ENCODE data around the gene IL21R.
"Not testable (repeated sequence)": the region's sequence is repeated elsewhere in the genome, so short reads cannot be mapped to it uniquely, and the experiment has no call there.

Gene IL21R

DNA sequence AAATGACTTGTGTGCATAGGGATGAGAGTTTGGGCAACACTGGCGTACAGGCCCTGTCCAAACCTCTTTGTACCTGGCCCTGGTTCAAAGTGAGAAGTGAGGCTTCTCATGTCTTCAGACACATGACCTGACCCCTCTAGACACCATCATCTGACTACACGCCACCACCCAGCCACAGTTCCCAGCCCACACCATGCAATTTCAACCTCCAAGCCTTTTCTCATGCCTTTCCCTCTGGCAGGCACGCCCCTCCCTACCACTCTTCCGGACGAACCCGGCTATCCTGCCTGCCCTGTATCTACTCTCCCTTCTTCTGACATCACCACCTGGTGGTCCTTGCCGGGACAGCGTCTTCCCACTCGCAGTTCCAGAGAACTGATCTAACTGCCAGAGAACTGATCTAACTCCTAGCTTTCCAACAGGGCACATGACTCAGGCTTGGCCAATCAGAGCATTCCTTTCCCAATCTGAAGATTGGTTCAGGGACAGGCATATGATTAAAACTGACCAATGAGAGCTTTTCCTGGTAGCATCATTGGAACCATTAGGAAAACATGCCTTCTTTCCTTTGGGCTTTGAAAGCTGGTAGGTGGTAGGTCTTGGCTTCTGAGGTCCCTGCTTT is 27.1 kb upstream of the IL21R start:
- no peak for DNase-seq (ENCODE audit: low read depth in 2 of 2)

DNA sequence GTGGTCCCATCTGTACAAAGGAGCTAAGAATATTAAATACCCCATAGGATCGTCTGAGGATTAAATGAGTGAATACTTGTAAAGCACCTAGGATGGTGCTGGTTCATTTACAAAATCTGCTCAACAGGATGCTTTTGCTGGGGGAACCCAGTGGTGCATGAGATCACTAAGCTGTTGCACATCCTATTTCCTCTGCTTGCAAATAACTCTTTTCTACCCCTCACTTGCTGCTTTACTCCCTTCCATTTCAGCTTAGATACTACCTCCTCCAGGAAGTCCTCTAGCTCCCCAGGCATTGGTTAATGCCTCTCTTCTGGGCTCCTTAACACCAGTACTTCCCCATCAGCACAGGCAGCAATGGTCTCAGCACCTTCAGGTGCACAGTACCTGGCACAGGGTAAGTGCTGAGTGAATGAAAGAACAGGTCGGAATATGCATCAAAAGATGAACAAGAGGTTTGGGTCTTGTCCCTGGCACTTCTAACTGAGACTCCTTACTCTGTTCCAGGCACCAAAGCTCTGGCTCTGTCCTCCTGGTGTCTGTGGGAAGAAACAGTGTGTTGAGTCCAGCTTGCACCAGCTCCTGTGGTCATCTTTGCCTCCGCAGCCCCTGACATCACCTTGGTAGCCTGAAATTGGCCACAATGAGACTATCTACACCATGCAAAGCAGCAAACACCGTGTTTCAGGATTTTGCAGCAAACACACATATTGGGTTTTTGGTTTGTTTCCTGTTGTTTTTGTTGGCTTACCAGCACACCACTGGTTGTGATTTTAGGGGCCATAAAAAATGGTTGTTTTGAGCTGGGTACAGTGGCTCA is 24.1 kb upstream of the IL21R start:
- DNase-seq (ENCODE audit: low read depth in 2 of 2) = no peak

GRCh38 chr16:27378871-27379481 is 23.0 kb upstream of the IL21R start:
- no peak for DNase-seq (ENCODE audit: low read depth in 2 of 2)

DNA sequence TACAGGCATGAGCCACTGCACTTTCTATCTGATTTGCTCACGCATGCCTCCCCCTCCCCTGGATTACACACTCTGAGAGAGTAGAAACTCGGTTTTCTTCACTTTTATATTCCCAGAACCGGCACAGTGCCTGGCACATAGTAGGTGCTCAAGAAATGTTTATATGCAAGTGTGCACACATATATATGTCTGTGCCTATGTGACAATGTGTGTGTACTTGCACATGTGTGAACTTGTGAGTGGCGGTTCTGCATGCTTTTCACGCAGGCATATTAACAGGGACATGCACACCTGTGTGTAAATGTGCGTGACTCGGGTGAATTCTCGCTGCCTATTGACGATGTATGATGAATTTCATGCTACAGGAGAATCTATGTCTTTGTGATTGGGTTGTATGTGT is 22.1 kb upstream of the IL21R start:
- DNase-seq (ENCODE audit: low read depth in 2 of 2) = no peak

GRCh38 chr16:27381236-27381635 is 20.7 kb upstream of the IL21R start:
- DNase-seq (ENCODE audit: low read depth in 2 of 2) = no peak

- DNase-seq (ENCODE audit: low read depth in 2 of 2) = no peak
These were observed 19.8 kb upstream of the IL21R start for GRCh38 chr16:27381974-27382855.

DNA sequence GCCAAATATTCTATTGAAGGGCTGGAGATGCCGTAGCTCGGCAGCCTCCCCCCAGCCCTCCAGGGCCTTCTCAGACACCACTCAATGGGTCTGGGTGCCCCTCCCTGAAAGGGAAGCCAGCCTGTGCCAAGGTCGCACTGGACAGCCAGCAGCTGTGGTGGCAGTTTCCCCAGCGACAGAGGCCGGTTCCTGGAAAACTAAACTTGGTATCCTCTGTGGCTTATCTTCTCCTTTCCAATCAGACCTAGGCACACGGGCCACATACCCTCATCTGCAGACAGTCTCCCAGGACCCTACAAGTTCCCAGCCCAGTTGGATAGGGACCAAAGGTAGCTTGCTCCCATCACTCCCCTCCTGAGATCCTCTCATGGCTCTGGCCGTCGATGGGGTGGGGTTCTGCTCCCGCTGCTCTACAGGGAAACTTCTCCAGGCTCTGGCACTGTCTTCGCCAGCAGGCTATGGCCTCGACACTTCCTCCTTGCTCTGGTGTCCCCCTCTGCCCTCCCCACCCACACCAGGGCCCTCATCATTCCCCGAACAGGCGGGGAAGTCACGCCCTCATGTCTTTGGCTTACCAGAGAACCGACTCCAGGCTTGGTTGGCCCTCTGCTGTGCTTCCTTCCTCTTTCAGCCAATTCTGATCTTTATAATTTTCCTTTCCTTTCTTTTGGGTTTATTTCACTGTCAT is 18.3 kb upstream of the IL21R start:
- no peak for DNase-seq (ENCODE audit: low read depth in 2 of 2)

- DNase-seq (ENCODE audit: low read depth in 2 of 2) = no peak
These were observed 17.5 kb upstream of the IL21R start for GRCh38 chr16:27384425-27384824.

GRCh38 chr16:27385398-27385797 is 16.6 kb upstream of the IL21R start:
- DNase-seq (ENCODE audit: low read depth in 2 of 2) = no peak

GRCh38 chr16:27386674-27387073 is 15.3 kb upstream of the IL21R start:
- no peak for DNase-seq (ENCODE audit: low read depth in 2 of 2)

DNA sequence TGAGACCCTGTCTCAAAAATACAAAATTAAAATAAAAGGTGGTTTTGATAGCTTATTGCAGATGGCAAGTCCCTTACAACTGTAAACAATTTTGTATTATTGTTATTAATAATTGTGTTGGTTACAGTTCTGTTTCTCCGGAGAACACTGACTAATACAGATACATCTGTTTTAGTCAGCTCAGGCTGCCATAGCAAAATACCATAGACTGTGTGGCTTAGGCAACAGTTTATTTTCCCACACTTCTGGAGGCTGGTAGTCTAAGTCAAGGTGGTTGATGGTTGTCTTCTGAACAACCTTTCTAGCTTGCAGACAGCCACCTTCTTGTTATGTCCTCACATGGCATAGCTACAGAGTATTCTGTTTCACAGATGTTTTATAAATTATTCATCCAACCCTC is 14.2 kb upstream of the IL21R start:
- no peak for DNase-seq (ENCODE audit: low read depth in 2 of 2)

GRCh38 chr16:27389272-27389961 is 12.6 kb upstream of the IL21R start:
- no peak for DNase-seq (ENCODE audit: low read depth in 2 of 2)

DNA sequence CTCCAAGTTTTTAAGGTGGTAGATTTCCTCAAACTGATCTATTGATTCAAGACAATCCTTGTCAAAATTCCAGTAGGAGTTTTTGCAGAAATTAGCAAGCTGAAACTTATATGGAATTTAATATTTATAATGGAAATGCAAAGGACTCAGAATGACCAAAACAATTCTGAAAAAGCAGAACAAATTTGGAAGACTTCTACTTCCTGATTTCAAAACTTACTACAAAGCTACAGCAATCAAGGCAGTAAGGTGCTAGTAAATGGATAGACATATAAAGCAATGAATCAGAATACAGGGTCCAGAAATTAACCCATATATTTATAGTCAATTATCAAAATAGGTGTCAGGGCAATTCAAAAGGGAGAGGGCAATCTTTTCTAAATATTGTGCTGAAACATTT is 11.8 kb upstream of the IL21R start:
- DNase-seq (ENCODE audit: low read depth in 2 of 2) = no peak

DNA sequence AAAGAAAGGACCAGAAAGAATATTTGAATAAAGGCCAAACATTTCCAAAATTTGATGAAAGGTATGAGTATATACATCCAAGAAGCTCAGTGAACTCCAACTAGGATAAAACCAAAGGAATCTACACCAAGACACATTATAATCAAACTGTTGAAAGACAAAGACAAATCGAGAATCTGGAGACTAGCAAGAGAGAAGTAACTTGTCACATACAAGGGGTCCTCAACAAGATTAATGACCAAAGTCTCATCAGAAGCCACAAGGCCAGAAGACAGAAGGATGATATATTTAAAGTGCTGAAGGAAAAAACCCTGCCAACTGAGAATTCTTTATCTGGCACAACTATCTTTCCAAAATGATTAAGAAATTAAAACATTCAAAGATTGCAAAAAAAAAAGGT is 9.3 kb upstream of the IL21R start:
- no peak for DNase-seq (ENCODE audit: low read depth in 2 of 2)

DNA sequence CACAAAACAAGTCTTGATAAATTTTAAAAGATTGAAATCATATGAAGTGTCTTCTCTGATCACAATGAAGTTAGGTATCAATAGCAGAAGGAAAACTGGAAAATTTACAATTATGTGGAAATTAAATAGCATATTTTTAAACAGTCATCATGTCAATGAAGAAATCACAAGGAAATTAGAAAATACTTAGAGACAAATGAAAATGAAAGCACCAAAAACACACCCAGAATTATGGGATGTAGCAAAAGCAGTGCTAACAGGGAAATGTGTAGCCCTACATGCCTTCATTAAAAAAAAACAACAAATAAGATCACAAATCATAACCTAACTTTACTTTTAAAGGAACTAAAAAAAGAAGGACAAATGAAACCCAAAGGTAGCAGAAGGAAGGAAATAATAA is 7.5 kb upstream of the IL21R start:
- DNase-seq (ENCODE audit: low read depth in 2 of 2) = no peak

DNA sequence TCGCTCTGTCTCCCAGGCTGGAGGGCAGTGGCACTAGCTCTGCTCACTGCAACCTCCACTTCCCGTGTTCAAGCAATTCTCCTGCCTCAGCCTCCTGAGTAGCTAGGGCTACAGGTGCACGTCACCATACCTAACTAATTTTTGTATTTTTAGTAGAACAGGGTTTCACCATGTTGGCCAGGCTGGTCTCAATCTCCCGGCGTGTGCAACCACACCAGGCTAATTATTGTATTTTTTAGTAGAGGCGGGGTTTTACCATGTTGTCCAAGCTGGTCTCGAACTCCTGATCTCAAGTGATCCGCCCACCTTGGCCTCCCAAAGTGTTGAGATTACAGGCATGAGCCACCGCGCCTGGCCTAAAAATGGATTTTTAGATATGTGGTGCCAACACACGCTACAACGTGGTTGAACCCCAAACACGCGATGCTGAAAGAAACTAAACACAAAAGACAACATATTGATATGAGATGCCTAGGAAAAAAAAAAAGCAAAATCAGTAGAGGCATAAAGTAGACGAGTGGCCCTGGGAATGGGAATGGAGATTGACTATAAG is 3.6 kb upstream of the IL21R start:
- DNase-seq (ENCODE audit: low read depth in 2 of 2) = not testable (repeated sequence)

DNA sequence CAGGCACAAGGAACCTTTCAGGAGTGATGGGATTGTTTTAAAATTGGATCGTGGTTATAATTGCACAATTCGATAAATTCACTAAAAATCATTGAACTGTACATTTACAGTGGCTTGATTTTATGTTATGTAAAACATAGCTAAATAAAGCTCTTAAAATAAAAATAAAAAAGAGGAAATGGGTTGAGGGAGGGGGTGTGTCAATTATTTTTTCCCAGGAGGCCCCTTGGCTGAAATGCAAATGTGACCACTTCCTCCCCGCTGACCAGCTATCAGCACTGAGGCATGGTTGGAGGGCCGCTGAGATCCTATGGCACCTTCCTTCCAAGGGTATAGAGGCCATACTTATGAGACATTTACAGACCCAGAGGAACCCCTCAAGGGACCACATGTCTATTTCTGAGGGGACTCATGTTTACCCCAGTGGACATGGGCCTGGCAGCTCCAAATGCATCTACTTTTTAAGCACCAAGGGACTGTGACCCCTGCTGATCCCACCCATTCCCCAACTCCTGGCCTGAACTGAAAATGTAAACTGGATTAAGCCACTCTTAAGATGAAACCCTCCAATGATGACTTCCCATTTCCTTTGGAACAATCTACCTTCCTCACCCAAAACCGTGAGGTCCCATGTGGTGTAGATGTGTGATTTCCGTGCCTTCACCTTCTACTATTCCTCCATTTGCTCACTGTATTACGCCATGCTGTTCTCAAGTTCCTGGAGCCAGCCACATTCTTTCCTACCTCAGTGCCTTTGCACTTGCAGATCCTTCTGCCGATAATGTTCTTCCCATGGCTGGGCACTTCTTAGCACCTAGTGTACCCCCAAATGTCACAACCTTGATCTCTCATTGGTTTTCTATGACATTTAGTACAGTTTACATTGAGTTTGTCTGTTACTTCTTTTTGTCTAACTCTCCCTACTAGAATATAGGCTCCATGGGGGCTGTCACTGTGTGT is 2.8 kb upstream of the IL21R start:
- DNase-seq (ENCODE audit: low read depth in 2 of 2) = no peak

DNA sequence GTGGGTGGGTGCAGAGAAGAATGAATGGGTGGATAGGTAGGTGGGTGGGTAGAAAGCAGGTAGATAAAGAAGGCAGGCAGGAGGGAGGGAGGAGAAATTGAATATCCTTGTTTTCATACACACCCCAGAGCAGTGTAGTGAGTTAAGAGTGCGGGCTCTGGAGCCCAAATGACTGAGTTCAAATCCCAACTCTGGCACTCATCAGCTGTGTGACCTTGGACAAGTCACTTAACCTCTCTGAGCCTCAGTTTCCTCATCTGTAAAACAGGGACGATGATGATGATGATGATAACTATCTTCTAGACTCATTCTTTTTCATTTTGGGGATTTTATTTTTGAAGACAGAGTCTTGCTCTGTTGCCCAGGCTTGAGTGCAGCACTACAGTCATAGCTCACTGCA is 2.0 kb upstream of the IL21R start:
- no peak for DNase-seq (ENCODE audit: low read depth in 2 of 2)

Measured in stimulated activated CD8-positive, alpha-beta memory T cell treated with anti-CD3 and anti-CD28 coated beads, Interleukin-7, amount 100 ng/mL, for 1 hour (primary cell).